Astrocyte (in vitro differentiated cells and primary cell): ENCODE measurements around the gene KYNU. TPM values are rescaled to one million over a fixed set of nuclear protein-coding genes. Genes with fewer than 3 reads are reported as not detected.

Experiments used
- DNase-seq: peaks from one replicate; pipeline ENCODE4 v3.0.0-alpha.2; 2010; ENCODE audit warnings: low read depth
- FAIRE-seq: peaks from 2 replicates; lab custom pipeline; 2011; peaks lifted over from hg19 to GRCh38; lab: Jason Lieb, UNC
- H2AFZ ChIP-seq: 2 replicates; pipeline ENCODE4 v1.6.0; 2012; ENCODE audit warnings: low read depth, low read length, inconsistent platforms
- H3K27ac ChIP-seq: 2 replicates; pipeline ENCODE4 v1.5.1; 2011; ENCODE audit warnings: low read depth, low read length, inconsistent platforms
- H3K27me3 ChIP-seq: 2 replicates; pipeline ENCODE4 v1.6.0; 2011; ENCODE audit warnings: low read length, inconsistent platforms; ENCODE audit not compliant: insufficient read depth
- H3K36me3 ChIP-seq: 2 replicates; pipeline ENCODE4 v1.5.1; 2011; ENCODE audit warnings: low read length, inconsistent platforms; ENCODE audit not compliant: insufficient read depth
- H3K4me1 ChIP-seq: 2 replicates; pipeline ENCODE4 v1.5.1; 2011; ENCODE audit warnings: low read length, inconsistent platforms; ENCODE audit not compliant: insufficient read depth
- H3K4me2 ChIP-seq: 2 replicates; pipeline ENCODE4 v1.6.0; 2012; ENCODE audit warnings: low read length, inconsistent platforms
- H3K4me3 ChIP-seq: 2 replicates; pipeline ENCODE4 v1.5.1; 2011; ENCODE audit warnings: low read depth, mild to moderate bottlenecking, low read length, inconsistent platforms; ENCODE audit not compliant: insufficient read depth
- H3K79me2 ChIP-seq: 2 replicates; pipeline ENCODE4 v1.6.0; 2012; ENCODE audit warnings: mild to moderate bottlenecking, low read length, inconsistent platforms; ENCODE audit not compliant: insufficient read depth
- H3K9ac ChIP-seq: 2 replicates; pipeline ENCODE4 v1.6.0; 2012; ENCODE audit warnings: mild to moderate bottlenecking, low read length, inconsistent platforms
- H3K9me3 ChIP-seq: 2 replicates; pipeline ENCODE4 v1.5.1; 2012; ENCODE audit warnings: low read depth, mild to moderate bottlenecking, low read length, inconsistent platforms; ENCODE audit not compliant: insufficient read depth
- H4K20me1 ChIP-seq: 2 replicates; pipeline ENCODE4 v1.6.0; 2012; ENCODE audit warnings: low read length, inconsistent platforms; ENCODE audit not compliant: insufficient read depth
- H3K27ac Mint-ChIP-seq: one replicate; pipeline ENCODE4 v1.8.0; 2021; ENCODE audit warnings: mild to moderate bottlenecking, mixed read lengths; ENCODE audit not compliant: unreplicated experiment
- H3K27me3 Mint-ChIP-seq: one replicate; pipeline ENCODE4 v1.8.0; 2021; ENCODE audit warnings: low read depth, mixed read lengths; ENCODE audit not compliant: unreplicated experiment
- H3K36me3 Mint-ChIP-seq: one replicate; pipeline ENCODE4 v1.8.0; 2021; ENCODE audit warnings: low read depth, mixed read lengths; ENCODE audit not compliant: unreplicated experiment
- H3K4me1 Mint-ChIP-seq: one replicate; pipeline ENCODE4 v1.8.0; 2021; ENCODE audit warnings: low read depth, mixed read lengths; ENCODE audit not compliant: unreplicated experiment
- H3K4me3 Mint-ChIP-seq: one replicate; pipeline ENCODE4 v1.8.0; 2021; ENCODE audit warnings: mild to moderate bottlenecking, moderate library complexity, mixed read lengths; ENCODE audit not compliant: unreplicated experiment
- H3K9me3 Mint-ChIP-seq: one replicate; pipeline ENCODE4 v1.8.0; 2021; ENCODE audit warnings: mild to moderate bottlenecking, mixed read lengths; ENCODE audit not compliant: unreplicated experiment
- EZH2 ChIP-seq: IDR thresholded peaks from 2 replicates; pipeline ENCODE4 v1.6.1; 2012; ENCODE audit warnings: mild to moderate bottlenecking, low read length, inconsistent platforms; ENCODE audit not compliant: insufficient read depth
- total RNA-seq: library from RNA; stranded (reverse); gene quantifications from 2 replicates; pipeline ENCODE4 v1.2.1, GENCODE V29; 2021
- TF ChIP-seq, protein P1 (sequence below): IDR thresholded peaks from 2 replicates; pipeline ENCODE4 v1.5.1; 2011; ENCODE audit warnings: low read depth, mild to moderate bottlenecking, inconsistent platforms, low read length, moderate library complexity; ENCODE audit not compliant: insufficient read depth

Gene KYNU
- total RNA-seq, 1 donor from 2014 or later: 1.2 TPM

DNA sequence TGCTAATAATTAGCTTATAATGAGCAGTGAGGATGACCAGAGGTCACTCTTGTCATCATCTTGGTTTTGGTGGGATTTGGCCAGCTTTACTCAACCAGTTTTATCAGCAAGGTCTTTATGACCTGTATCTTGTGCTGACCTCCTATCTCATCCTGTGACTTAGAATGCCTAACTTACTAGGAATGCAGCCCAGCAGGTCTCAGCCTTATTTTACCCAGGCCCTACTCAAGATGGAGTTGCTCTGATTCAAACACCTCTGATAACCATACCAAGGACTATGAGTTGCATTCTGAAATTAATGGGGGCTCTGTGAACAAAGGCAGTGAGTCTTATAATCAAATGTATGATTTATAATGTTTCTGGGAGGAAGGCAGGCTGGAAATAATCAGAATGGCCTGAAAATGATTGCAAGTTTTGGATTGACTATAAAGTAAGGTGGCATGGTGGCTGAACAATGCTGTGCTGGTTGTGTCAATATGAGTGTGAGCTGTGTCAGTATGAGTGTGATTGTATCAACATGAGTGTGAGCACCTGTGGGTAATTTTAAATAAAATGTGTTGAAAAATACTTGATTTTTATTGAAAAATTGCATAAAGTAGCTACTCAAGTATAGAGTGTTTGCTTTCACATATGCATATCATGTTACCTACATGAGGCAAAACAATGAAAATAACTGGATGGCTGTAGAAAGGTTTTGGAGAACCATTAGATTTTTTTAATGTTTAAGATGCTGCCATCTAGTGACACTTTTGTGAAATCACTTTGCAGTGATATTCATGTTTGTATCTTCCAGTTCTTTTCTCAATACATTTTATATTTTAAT is 103.0 kb downstream of the KYNU start:
- no peaks in the 10 kb centered on the region for H3K36me3 Mint-ChIP-seq
- peaks cover 4% of the 10 kb centered on the region for H3K4me1 Mint-ChIP-seq
- H3K27ac Mint-ChIP-seq: no peak overlapping the region
- FAIRE-seq (peak; percentile 23), DNase-seq (peak; percentile 14)
- Histone ChIP-seq H3K79me2 (no peaks in the 10 kb centered on the region), H3K4me1 (no peaks in the 10 kb centered on the region), H3K4me2 (no peak overlapping the region), H3K9ac (no peak overlapping the region), H3K4me3 (no peak overlapping the region), H3K27ac (no peak overlapping the region), H2AFZ (no peak overlapping the region), H4K20me1 (no peaks in the 10 kb centered on the region), H3K9me3 (no peaks in the 10 kb centered on the region), H3K27me3 (no peaks in the 10 kb centered on the region), H3K36me3 (no peaks in the 10 kb centered on the region)
- no peaks in the 10 kb centered on the region for H3K9me3 Mint-ChIP-seq
- no peak for TF ChIP-seq EZH2
- TF ChIP-seq, protein P1, sequence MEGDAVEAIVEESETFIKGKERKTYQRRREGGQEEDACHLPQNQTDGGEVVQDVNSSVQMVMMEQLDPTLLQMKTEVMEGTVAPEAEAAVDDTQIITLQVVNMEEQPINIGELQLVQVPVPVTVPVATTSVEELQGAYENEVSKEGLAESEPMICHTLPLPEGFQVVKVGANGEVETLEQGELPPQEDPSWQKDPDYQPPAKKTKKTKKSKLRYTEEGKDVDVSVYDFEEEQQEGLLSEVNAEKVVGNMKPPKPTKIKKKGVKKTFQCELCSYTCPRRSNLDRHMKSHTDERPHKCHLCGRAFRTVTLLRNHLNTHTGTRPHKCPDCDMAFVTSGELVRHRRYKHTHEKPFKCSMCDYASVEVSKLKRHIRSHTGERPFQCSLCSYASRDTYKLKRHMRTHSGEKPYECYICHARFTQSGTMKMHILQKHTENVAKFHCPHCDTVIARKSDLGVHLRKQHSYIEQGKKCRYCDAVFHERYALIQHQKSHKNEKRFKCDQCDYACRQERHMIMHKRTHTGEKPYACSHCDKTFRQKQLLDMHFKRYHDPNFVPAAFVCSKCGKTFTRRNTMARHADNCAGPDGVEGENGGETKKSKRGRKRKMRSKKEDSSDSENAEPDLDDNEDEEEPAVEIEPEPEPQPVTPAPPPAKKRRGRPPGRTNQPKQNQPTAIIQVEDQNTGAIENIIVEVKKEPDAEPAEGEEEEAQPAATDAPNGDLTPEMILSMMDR: peak; percentile 42
- no peaks in the 10 kb centered on the region for H3K27me3 Mint-ChIP-seq
- no peak overlapping the region for H3K4me3 Mint-ChIP-seq

DNA sequence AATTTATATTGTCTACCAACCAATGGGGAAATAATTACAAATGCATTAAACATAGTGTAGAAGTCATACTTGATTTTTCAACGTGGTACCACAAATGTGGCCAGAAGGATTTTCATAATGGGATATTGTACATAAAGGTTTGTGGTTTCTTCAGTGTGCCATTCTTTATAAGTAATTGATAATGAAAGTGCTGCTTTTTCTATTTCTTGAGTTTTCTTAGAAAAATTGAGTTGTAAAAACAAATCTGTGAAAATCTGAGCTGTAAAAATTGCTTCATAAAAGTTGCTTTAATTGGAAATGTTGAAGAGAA is 103.6 kb downstream of the KYNU start:
- Histone ChIP-seq H3K79me2 (no peaks in the 10 kb centered on the region), H3K27ac (no peak overlapping the region), H3K4me3 (no peak overlapping the region), H3K4me1 (no peaks in the 10 kb centered on the region), H3K4me2 (no peak overlapping the region), H4K20me1 (no peaks in the 10 kb centered on the region), H3K36me3 (no peaks in the 10 kb centered on the region), H3K9ac (no peak overlapping the region), H3K9me3 (no peaks in the 10 kb centered on the region), H3K27me3 (no peaks in the 10 kb centered on the region), H2AFZ (no peak overlapping the region)
- H3K4me3 Mint-ChIP-seq: no peak overlapping the region
- H3K36me3 Mint-ChIP-seq: no peaks in the 10 kb centered on the region
- no peaks in the 10 kb centered on the region for H3K27me3 Mint-ChIP-seq
- H3K4me1 Mint-ChIP-seq: peaks cover 3% of the 10 kb centered on the region
- DNase-seq (no peak), FAIRE-seq (no peak)
- H3K9me3 Mint-ChIP-seq: no peaks in the 10 kb centered on the region
- TF ChIP-seq, protein P1: no peak
- TF ChIP-seq EZH2: no peak
- no peak overlapping the region for H3K27ac Mint-ChIP-seq

DNA sequence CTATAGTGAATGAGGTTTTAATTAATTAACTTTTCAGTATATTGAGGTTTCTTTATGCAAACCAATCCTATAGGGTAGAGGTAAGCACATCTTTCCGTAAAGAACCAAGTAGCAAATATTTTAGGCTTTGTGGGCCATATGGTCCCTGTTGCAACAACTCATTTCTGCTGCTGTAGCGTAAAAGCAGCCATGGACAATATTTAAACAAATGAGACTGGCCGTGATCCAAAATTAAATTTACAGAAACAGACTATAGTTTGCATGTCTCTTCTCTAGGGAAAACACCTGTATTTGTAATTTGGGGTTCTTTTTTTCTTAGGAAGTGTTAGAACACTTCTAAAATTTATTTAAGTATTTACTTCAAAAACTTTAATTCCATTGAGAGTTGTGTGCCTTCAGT is 104.3 kb downstream of the KYNU start:
- TF ChIP-seq, protein P1: no peak
- no peak for TF ChIP-seq EZH2
- no peaks in the 10 kb centered on the region for H3K79me2 ChIP-seq
- H3K27me3 ChIP-seq: no peaks in the 10 kb centered on the region
- DNase-seq (no peak), FAIRE-seq (no peak)
- Mint-ChIP-seq H3K27ac (no peak overlapping the region), H3K4me1 (peaks cover 3% of the 10 kb centered on the region), H3K4me3 (no peak overlapping the region), H3K27me3 (no peaks in the 10 kb centered on the region), H3K9me3 (no peaks in the 10 kb centered on the region), H3K36me3 (no peaks in the 10 kb centered on the region)
- H3K4me2 ChIP-seq: no peak overlapping the region
- no peaks in the 10 kb centered on the region for H4K20me1 ChIP-seq
- H3K36me3 ChIP-seq: no peaks in the 10 kb centered on the region
- H2AFZ ChIP-seq: no peak overlapping the region
- no peaks in the 10 kb centered on the region for H3K4me1 ChIP-seq
- no peak overlapping the region for H3K4me3 ChIP-seq
- no peak overlapping the region for H3K27ac ChIP-seq
- no peak overlapping the region for H3K9ac ChIP-seq
- H3K9me3 ChIP-seq: no peaks in the 10 kb centered on the region
